HepG2 (cell line): ENCODE data around the gene FCER1G. TPM values are rescaled to one million over a fixed set of nuclear protein-coding genes. Genes with fewer than 3 reads are reported as not detected.
A peak's percentile ranks its signal among the peaks of the same experiment; 100 is the strongest.

Experiments used
- ATF1 ChIP-seq: IDR thresholded peaks from 2 replicates; pipeline ENCODE4 v1.6.1; 2016; ENCODE audit warnings: mild to moderate bottlenecking, control low read depth
- ATF7 ChIP-seq, 2 experiments: fragments of 450-650 bp in 1 of 2; sonication (generic) in 1 of 2; formaldehyde crosslinking in 1 of 2; IDR thresholded peaks; 2 replicates each; pipeline versions ENCODE4 v1.4.0 to v1.6.1; 2016 to 2020; ENCODE audit warnings: antibody characterized with exemption in 1 of 2, mild to moderate bottlenecking in 1 of 2, missing genetic modification reagents in 1 of 2
- CHD4 ChIP-seq: fragments of 200-600 bp; sonication (generic); IDR thresholded peaks from 2 replicates; pipeline ENCODE4 v1.7.0; 2017; ENCODE audit warnings: mild to moderate bottlenecking, low read length, borderline replicate concordance
- CTCF ChIP-seq: sonication (generic); formaldehyde crosslinking; IDR thresholded peaks from 2 replicates; pipeline ENCODE4 v1.5.0; 2020; ENCODE audit warnings: mild to moderate bottlenecking, missing genetic modification reagents, moderate library complexity
- DR1 ChIP-seq: sonication (generic); formaldehyde crosslinking; IDR thresholded peaks from 2 replicates; pipeline ENCODE4 v1.8.0; 2021; ENCODE audit warnings: mild to moderate bottlenecking, missing genetic modification reagents, inconsistent platforms
- IKZF5 ChIP-seq: IDR thresholded peaks from 2 replicates; pipeline ENCODE4 v1.6.1; 2018; ENCODE audit warnings: missing genetic modification reagents, mild to moderate bottlenecking, missing compliant biosample characterization
- LBX2 ChIP-seq: sonication (generic); formaldehyde crosslinking; IDR thresholded peaks from 2 replicates; pipeline ENCODE4 v1.5.0; 2020; ENCODE audit warnings: missing genetic modification reagents, mild to moderate bottlenecking, borderline replicate concordance
- MLLT10 ChIP-seq: sonication (generic); formaldehyde crosslinking; IDR thresholded peaks from 2 replicates; pipeline ENCODE4 v1.4.0; 2020; ENCODE audit warnings: missing genetic modification reagents
- MTERF4 ChIP-seq: sonication (generic); formaldehyde crosslinking; IDR thresholded peaks from 2 replicates; pipeline ENCODE4 v1.8.0; 2023; ENCODE audit warnings: mild to moderate bottlenecking, missing genetic modification reagents
- MXD3 ChIP-seq: IDR thresholded peaks from 2 replicates; pipeline ENCODE4 v1.6.1; 2016; ENCODE audit warnings: mild to moderate bottlenecking, missing biosample characterization, missing genetic modification reagents
- PTBP1 ChIP-seq: fragments of 200-400 bp; formaldehyde crosslinking; IDR thresholded peaks from 2 replicates; pipeline ENCODE4 v1.6.1; 2018; ENCODE audit warnings: low read length, low read depth; ENCODE audit not compliant: poor library complexity, severe bottlenecking
- RARG ChIP-seq: sonication (generic); formaldehyde crosslinking; IDR thresholded peaks from 2 replicates; pipeline ENCODE4 v1.4.0; 2020; ENCODE audit warnings: low read depth, mild to moderate bottlenecking, missing genetic modification reagents
- RBM22 ChIP-seq: fragments of 200-400 bp; formaldehyde crosslinking; optimal IDR thresholded peaks from 2 replicates; pipeline ENCODE3; 2017; ENCODE audit warnings: mild to moderate bottlenecking, low read length, moderate library complexity
- SMARCE1 ChIP-seq: fragments of 450-650 bp; IDR thresholded peaks from 2 replicates; pipeline ENCODE4 v1.6.1; 2017; ENCODE audit warnings: borderline replicate concordance
- TARDBP ChIP-seq: sonication (generic); formaldehyde crosslinking; IDR thresholded peaks from 2 replicates; pipeline ENCODE4 v1.8.0; 2022; ENCODE audit warnings: mild to moderate bottlenecking, missing genetic modification reagents
- TEAD2 ChIP-seq: sonication (generic); formaldehyde crosslinking; IDR thresholded peaks from 2 replicates; pipeline ENCODE4 v1.9.0; 2021; ENCODE audit warnings: missing genetic modification reagents
- ZBTB3 ChIP-seq: sonication (generic); formaldehyde crosslinking; IDR thresholded peaks from 2 replicates; pipeline ENCODE4 v1.4.0; 2020; ENCODE audit warnings: low read depth, mild to moderate bottlenecking, moderate library complexity, missing genetic modification reagents, borderline replicate concordance
- ZNF30 ChIP-seq: sonication (generic); formaldehyde crosslinking; IDR thresholded peaks from 2 replicates; pipeline ENCODE4 v1.5.0; 2020; ENCODE audit warnings: mild to moderate bottlenecking, missing genetic modification reagents
- ZNF335 ChIP-seq: sonication (generic); formaldehyde crosslinking; IDR thresholded peaks from 2 replicates; pipeline ENCODE4 v1.4.0; 2020; ENCODE audit warnings: missing genetic modification reagents
- ZNF362 ChIP-seq: sonication (generic); formaldehyde crosslinking; IDR thresholded peaks from 2 replicates; pipeline ENCODE4 v1.4.0; 2020; ENCODE audit warnings: missing genetic modification reagents, mild to moderate bottlenecking, borderline replicate concordance
- ZNF530 ChIP-seq: sonication (generic); formaldehyde crosslinking; IDR thresholded peaks from 2 replicates; pipeline ENCODE4 v1.5.0; 2020; ENCODE audit warnings: low read depth, mild to moderate bottlenecking, missing genetic modification reagents
- ZNF577 ChIP-seq: sonication (generic); formaldehyde crosslinking; IDR thresholded peaks from 2 replicates; pipeline ENCODE4 v1.4.0; 2020; ENCODE audit warnings: mild to moderate bottlenecking, low read depth, missing genetic modification reagents, borderline replicate concordance
- ZNF766 ChIP-seq: sonication (generic); formaldehyde crosslinking; IDR thresholded peaks from 2 replicates; pipeline ENCODE4 v1.5.0; 2020; ENCODE audit warnings: missing genetic modification reagents, borderline replicate concordance
- polyA plus RNA-seq, 8 experiments: library from polyadenylated mRNA; depleted of rRNA in 3 of 8; stranded (reverse) in 7 of 8; unstranded in 1 of 8; fragments of >200 nt; fragmentation: Illumina TruSeq in 4 of 8; extraction: Trizol in 4 of 8; gene quantifications; 2 replicates each; pipeline versions ENCODE4 v1.2.1 to v1.2.3, GENCODE V29; 2011 to 2016; ENCODE audit warnings: low read depth in 4 of 8, missing spikeins in 1 of 8, mixed read lengths in 1 of 8; ENCODE audit not compliant: insufficient read depth in 1 of 8
- total RNA-seq, 5 experiments: library from RNA; depleted of rRNA; stranded (reverse); fragments of >200 nt; fragmentation: Illumina TruSeq; extraction: Trizol; gene quantifications; 2 replicates each; pipeline ENCODE4 v1.2.3, GENCODE V29; 2016; ENCODE audit warnings: low read depth in 1 of 5

The FCER1G gene
- total and polyA plus RNA-seq, 2 of the 13 experiments (the other 11 are each of a cell fraction or from before 2014, with no cell fraction given) = 1.3 to 6.4 TPM

GRCh38 chr1:161223805-161224694 is 9.0 kb downstream of the FCER1G start (continued):
- TF ChIP-seq PTBP1 = no peak
- 0 out of 2 replicates have a peak, but pooled peaks have one; percentile 12 for TF ChIP-seq MTERF4 (CRISPR knock-in tag)
- no peak for TF ChIP-seq MXD3
- no peak for TF ChIP-seq ZBTB3 (CRISPR knock-in tag)
- no peak for TF ChIP-seq MLLT10 (CRISPR knock-in tag)
- TF ChIP-seq LBX2 (CRISPR knock-in tag) = no peak
- TF ChIP-seq ZNF30 (CRISPR knock-in tag) = no peak
- TF ChIP-seq RARG = no peak
- peak; percentile 89; the same call in 1 of the 2 replicates for TF ChIP-seq TARDBP
- no peak for TF ChIP-seq RBM22
- TF ChIP-seq ZNF362 (CRISPR knock-in tag) = no peak; the same call in 1 of the 2 replicates
- no peak for TF ChIP-seq IKZF5 (CRISPR knock-in tag)
- no peak; the same call in 1 of the 2 replicates for TF ChIP-seq ATF1
- TF ChIP-seq ZNF530 = no peak
- no peak for TF ChIP-seq TEAD2 (CRISPR knock-in tag)
- no peak for TF ChIP-seq ATF7 (IDR thresholded peaks at IDR 0.05)
- TF ChIP-seq ATF7 (CRISPR knock-in tag; IDR thresholded peaks at IDR 0.05) = no peak
- no peak for TF ChIP-seq ZNF766
- no peak; the same call in 1 of the 2 replicates for TF ChIP-seq DR1 (CRISPR knock-in tag)
- peak; percentile 52; the same call in 1 of the 2 replicates for TF ChIP-seq CHD4
- TF ChIP-seq SMARCE1 = no peak
- TF ChIP-seq CTCF (CRISPR knock-in tag) = no peak
- no peak for TF ChIP-seq ZNF577 (CRISPR knock-in tag)
- TF ChIP-seq ZNF335 (CRISPR knock-in tag) = peak; percentile 7; the same call in 1 of the 2 replicates
